IMR-90 (cell line): ENCODE measurements around the gene IL17C. TPM values are rescaled to one million over a fixed set of nuclear protein-coding genes. Genes with fewer than 3 reads are reported as not detected.

Experiments
- ATAC-seq: fragments of 200-7000 bp; cut with Tn5 transposase; 2 replicates; pipeline ENCODE4 v1.9.1; 2020; ENCODE audit warnings: low read depth, mild to moderate bottlenecking, moderate library complexity
- BruUV-seq: library from RNA; stranded (reverse); fragments of 400-500 nt; replicated peaks from 2 replicates; lab custom pipeline; 2021; lab: Mats Ljungman, UMichigan
- CTCF ChIA-PET: fragments of 300-600 bp; formaldehyde crosslinking; extraction: SDS; loops from one replicate; lab custom pipeline; 2021; ENCODE audit warnings: antibody characterized with exemption; lab: Yijun Ruan, JAX
- POLR2A ChIA-PET: fragments of 300-600 bp; sonication (Branson Sonifier 250); formaldehyde crosslinking; loops from one replicate; lab custom pipeline; 2022; ENCODE audit warnings: antibody characterized with exemption; ENCODE audit not compliant: unreplicated experiment; lab: Charles Lee
- DNase-seq: peaks from one replicate; pipeline ENCODE4 v3.0.0; 2013
- H2AFZ ChIP-seq: replicated peaks from 2 replicates; pipeline ENCODE3; 2013; ENCODE audit warnings: low read length, mild to moderate bottlenecking; ENCODE audit not compliant: poor library complexity
- H2AK5ac ChIP-seq: 2 replicates; pipeline ENCODE4 v1.6.1; 2013; ENCODE audit warnings: low read depth, low read length, inconsistent platforms
- H2AK9ac ChIP-seq: replicated peaks from 2 replicates; pipeline ENCODE3; 2013; ENCODE audit warnings: mild to moderate bottlenecking, low read depth, low read length, moderate library complexity; ENCODE audit not compliant: poor library complexity
- H2BK120ac ChIP-seq: 2 replicates; pipeline ENCODE4 v1.6.1; 2013; ENCODE audit warnings: low read depth, low read length, inconsistent platforms
- H2BK15ac ChIP-seq: 3 replicates; pipeline ENCODE4 v1.6.1; 2013; ENCODE audit warnings: low read depth, low read length, inconsistent platforms
- H2BK20ac ChIP-seq: 2 replicates; pipeline ENCODE4 v1.6.1; 2013; ENCODE audit warnings: low read depth, mild to moderate bottlenecking, inconsistent platforms, low read length, moderate library complexity
- H2BK5ac ChIP-seq: 2 replicates; pipeline ENCODE4 v1.6.1; 2013; ENCODE audit warnings: mild to moderate bottlenecking, low read depth, low read length, inconsistent platforms; ENCODE audit not compliant: poor library complexity, severe bottlenecking
- H3K14ac ChIP-seq: replicated peaks from 2 replicates; pipeline ENCODE4 v1.6.1; 2013; ENCODE audit warnings: low read depth, low read length, inconsistent platforms
- H3K18ac ChIP-seq: 2 replicates; pipeline ENCODE4 v1.6.1; 2013; ENCODE audit warnings: low read depth, low read length, control low read depth
- H3K23ac ChIP-seq: 2 replicates; pipeline ENCODE4 v1.6.1; 2013; ENCODE audit warnings: low read depth, low read length, inconsistent platforms
- H3K27ac ChIP-seq: 2 replicates; pipeline ENCODE4 v1.5.1; 2013; ENCODE audit warnings: mild to moderate bottlenecking, control low read depth, low read length; ENCODE audit not compliant: insufficient read depth
- H3K27me3 ChIP-seq: 2 replicates; pipeline ENCODE4 v1.6.1; 2013; ENCODE audit warnings: low read length; ENCODE audit not compliant: control insufficient read depth, insufficient read depth
- H3K36me3 ChIP-seq: 2 replicates; pipeline ENCODE4 v1.6.1; 2013; ENCODE audit warnings: low read length, mixed read lengths; ENCODE audit not compliant: control insufficient read depth, insufficient read depth
- H3K4ac ChIP-seq: 2 replicates; pipeline ENCODE4 v1.6.1; 2013; ENCODE audit warnings: low read depth, low read length, inconsistent platforms
- H3K4me1 ChIP-seq: 2 replicates; pipeline ENCODE4 v1.6.1; 2013; ENCODE audit warnings: low read length, mixed read lengths; ENCODE audit not compliant: control insufficient read depth, insufficient read depth
- H3K4me2 ChIP-seq: 2 replicates; pipeline ENCODE4 v1.6.1; 2013; ENCODE audit warnings: low read depth, mild to moderate bottlenecking, control low read depth, low read length, moderate library complexity
- H3K4me3 ChIP-seq: 2 replicates; pipeline ENCODE4 v1.5.1; 2013; ENCODE audit warnings: low read depth, mild to moderate bottlenecking, control low read depth, low read length, moderate library complexity; ENCODE audit not compliant: insufficient read depth
- H3K56ac ChIP-seq: 2 replicates; pipeline ENCODE4 v1.6.1; 2013; ENCODE audit warnings: low read length, inconsistent platforms; ENCODE audit not compliant: insufficient read depth; ENCODE audit errors: extremely low read depth
- H3K79me1 ChIP-seq, 2 experiments: 2 replicates each; pipeline ENCODE4 v1.6.1; 2013; ENCODE audit warnings: low read length in 2 of 2, inconsistent platforms in 1 of 2, low read depth in 1 of 2
- H3K9ac ChIP-seq: 2 replicates; pipeline ENCODE4 v1.6.1; 2013; ENCODE audit warnings: low read depth, low read length, control low read depth
- H3K9me1 ChIP-seq: 2 replicates; pipeline ENCODE4 v1.6.1; 2013; ENCODE audit warnings: low read length, inconsistent platforms; ENCODE audit not compliant: insufficient read depth
- H3K9me3 ChIP-seq: 2 replicates; pipeline ENCODE4 v1.6.1; 2013; ENCODE audit warnings: low read length; ENCODE audit not compliant: control insufficient read depth, insufficient read depth
- H4K20me1 ChIP-seq: 2 replicates; pipeline ENCODE4 v1.6.1; 2013; ENCODE audit warnings: low read length, inconsistent platforms; ENCODE audit not compliant: insufficient read depth
- H4K5ac ChIP-seq: 2 replicates; pipeline ENCODE4 v1.6.1; 2013; ENCODE audit warnings: mild to moderate bottlenecking, low read depth, low read length, control low read depth
- H4K8ac ChIP-seq, 2 experiments: 2 replicates each; pipeline ENCODE4 v1.6.1; 2013; ENCODE audit warnings: low read depth in 2 of 2, low read length in 2 of 2, control low read depth in 1 of 2, inconsistent platforms in 1 of 2
- H4K91ac ChIP-seq: 2 replicates; pipeline ENCODE4 v1.6.1; 2013; ENCODE audit warnings: low read depth, low read length, inconsistent platforms; ENCODE audit not compliant: insufficient read depth
- BHLHE40 ChIP-seq: fragments of 150-350 bp; IDR thresholded peaks from 2 replicates; pipeline ENCODE4 v1.6.1; 2016; ENCODE audit warnings: mild to moderate bottlenecking, low read depth, low read length
- CEBPB ChIP-seq: IDR thresholded peaks from 2 replicates; pipeline ENCODE4 v1.6.1; 2012; ENCODE audit warnings: low read depth, low read length, improper control_type of control experiment
- FOS ChIP-seq: fragments of 150-350 bp; IDR thresholded peaks from 2 replicates; pipeline ENCODE4 v1.6.1; 2016; ENCODE audit warnings: low read depth, low read length
- MAFK ChIP-seq: IDR thresholded peaks from 2 replicates; pipeline ENCODE4 v1.6.1; 2012; ENCODE audit warnings: low read depth, low read length, improper control_type of control experiment
- MXI1 ChIP-seq: IDR thresholded peaks from 2 replicates; pipeline ENCODE4 v1.6.1; 2012; ENCODE audit warnings: low read depth, mild to moderate bottlenecking, low read length, moderate library complexity, borderline replicate concordance
- POLR2A ChIP-seq: IDR thresholded peaks from 2 replicates; pipeline ENCODE4 v1.6.1; 2012; ENCODE audit warnings: mild to moderate bottlenecking, low read depth, low read length
- RAD21 ChIP-seq: IDR thresholded peaks from 2 replicates; pipeline ENCODE4 v1.6.1; 2012; ENCODE audit warnings: low read length, improper control_type of control experiment
- RCOR1 ChIP-seq: IDR thresholded peaks from 2 replicates; pipeline ENCODE4 v1.6.1; 2012; ENCODE audit warnings: mild to moderate bottlenecking, low read length, improper control_type of control experiment; ENCODE audit not compliant: insufficient replicate concordance
- SMC3 ChIP-seq: fragments of 150-350 bp; IDR thresholded peaks from 2 replicates; pipeline ENCODE4 v1.6.1; 2016; ENCODE audit warnings: low read depth, mild to moderate bottlenecking, antibody characterized with exemption, low read length, moderate library complexity
- WGBS, 2 experiments: methylation state at CpG; one replicate each; pipeline versions ENCODE4 v1.1.5 to v1.1.7; 2013; ENCODE audit warnings: missing lambda C conversion rate in 2 of 2; ENCODE audit not compliant: insufficient read length in 1 of 2; ENCODE audit errors: extremely low coverage in 2 of 2; 5-methylcytosine and 5-hydroxymethylcytosine counted together
- dilution Hi-C: fragments of 300-500 bp; cut with HindIII; formaldehyde crosslinking; loops from one replicate; pipeline ENCODE4 v1.14.3; 2018; ENCODE audit warnings: low sequenced_read_pairs; ENCODE audit not compliant: unreplicated experiment
- in situ Hi-C: fragments of 300-500 bp; cut with MboI; formaldehyde crosslinking; loops from 3 replicates; pipeline ENCODE4 v1.14.3; 2019; ENCODE audit warnings: low sequenced_read_pairs, inconsistent platforms, mixed read lengths
- intact Hi-C: fragments of 100-400 bp; cut with micrococcal nuclease; formaldehyde crosslinking; loops from 2 replicates; pipeline ENCODE4 v1.10.0; 2022
- polyA plus RNA-seq, 3 experiments: library from polyadenylated mRNA; depleted of rRNA; stranded (reverse); fragments of >200 nt; gene quantifications; 2 replicates each; pipeline ENCODE4 v1.2.3, GENCODE V29; 2012; ENCODE audit warnings: low replicate concordance in 1 of 3
- total RNA-seq: library from RNA; depleted of rRNA; stranded (reverse); fragments of >200 nt; gene quantifications from 2 replicates; pipeline ENCODE4 v1.2.3, GENCODE V29; 2012
- TF ChIP-seq, protein P1 (sequence below): fragments of 150-350 bp; IDR thresholded peaks from 2 replicates; pipeline ENCODE4 v1.6.1; 2016; ENCODE audit warnings: low read depth, mild to moderate bottlenecking, low read length, moderate library complexity, borderline replicate concordance

Gene IL17C
- total and polyA plus RNA-seq, 2 of the 4 experiments (the other 2 are of a cell fraction), result 0.09 TPM; not detected in 1

DNA sequence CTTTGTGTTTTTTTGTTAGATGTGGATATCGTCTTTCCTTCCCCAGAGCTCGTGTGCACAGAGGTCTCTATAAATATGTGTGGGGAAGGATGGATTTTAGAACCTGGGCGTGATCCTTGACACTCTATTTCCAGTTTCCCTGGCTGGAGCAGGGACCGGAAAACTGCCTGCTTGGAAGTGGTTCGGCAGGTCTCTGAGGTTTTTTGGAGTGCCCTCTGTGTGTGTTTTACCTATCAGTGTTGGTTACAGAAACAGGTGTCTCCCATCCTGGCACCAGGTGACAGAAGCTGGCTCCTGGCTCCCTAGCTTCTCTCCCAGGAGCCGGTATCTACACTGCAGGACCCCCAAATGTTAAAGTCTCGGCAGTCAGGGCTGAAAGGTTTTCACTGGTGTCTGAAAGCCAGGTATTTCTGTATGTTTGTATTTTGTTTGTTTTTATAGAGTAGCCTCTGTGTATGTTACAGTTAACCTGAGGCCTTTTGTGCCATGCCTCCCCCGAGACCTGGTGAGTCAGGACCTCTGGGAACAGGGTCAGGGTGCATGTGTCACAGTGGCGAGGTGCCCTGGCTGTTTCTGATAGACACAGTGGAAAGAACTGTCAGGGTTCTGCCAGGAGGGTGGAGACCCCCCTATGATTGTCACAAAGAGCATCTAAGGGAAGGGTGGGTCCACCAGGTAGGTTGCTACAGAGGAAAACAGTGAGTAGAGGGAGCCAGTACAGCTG is 36.9 kb upstream of the IL17C start:
- in situ Hi-C loops, result no loop called here
- Histone ChIP-seq H2BK20ac (no peak overlapping the region), H4K8ac (no peak overlapping the region), H3K14ac (no peak overlapping the region), H3K4ac (no peak overlapping the region), H2AK5ac (no peak overlapping the region), H2AFZ (no peak overlapping the region), H3K79me1 (peaks cover 4 to 58% of the 10 kb centered on the region in 2 experiments; a peak in 3 of 4 replicates), H3K4me3 (no peak overlapping the region), H2BK5ac (no peak overlapping the region), H3K4me1 (no peaks in the 10 kb centered on the region), H3K9ac (no peak overlapping the region), H3K36me3 (peaks cover 59% of the 10 kb centered on the region), H3K4me2 (no peak overlapping the region), H3K9me3 (no peaks in the 10 kb centered on the region), H3K9me1 (peaks cover 8% of the 10 kb centered on the region; the same call in 1 of the 2 replicates), H2BK120ac (no peak overlapping the region), H4K20me1 (peaks cover 25% of the 10 kb centered on the region), H2AK9ac (no peak overlapping the region), H4K91ac (no peak overlapping the region), H2BK15ac (no peak overlapping the region), H4K5ac (no peak overlapping the region), H3K27ac (no peak overlapping the region), H3K18ac (no peak overlapping the region), H3K23ac (no peak overlapping the region), H3K27me3 (no peaks in the 10 kb centered on the region), H3K56ac (no peak overlapping the region)
- dilution Hi-C loops, result no loop called here
- ATAC-seq, result no peak
- TF ChIP-seq, protein P1, sequence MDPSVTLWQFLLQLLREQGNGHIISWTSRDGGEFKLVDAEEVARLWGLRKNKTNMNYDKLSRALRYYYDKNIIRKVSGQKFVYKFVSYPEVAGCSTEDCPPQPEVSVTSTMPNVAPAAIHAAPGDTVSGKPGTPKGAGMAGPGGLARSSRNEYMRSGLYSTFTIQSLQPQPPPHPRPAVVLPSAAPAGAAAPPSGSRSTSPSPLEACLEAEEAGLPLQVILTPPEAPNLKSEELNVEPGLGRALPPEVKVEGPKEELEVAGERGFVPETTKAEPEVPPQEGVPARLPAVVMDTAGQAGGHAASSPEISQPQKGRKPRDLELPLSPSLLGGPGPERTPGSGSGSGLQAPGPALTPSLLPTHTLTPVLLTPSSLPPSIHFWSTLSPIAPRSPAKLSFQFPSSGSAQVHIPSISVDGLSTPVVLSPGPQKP, result no peak
- no peak for TF ChIP-seq POLR2A
- no peak for TF ChIP-seq FOS
- no peak for TF ChIP-seq RAD21
- no peak for TF ChIP-seq RCOR1
- TF ChIP-seq MAFK, result no peak
- TF ChIP-seq CEBPB, result no peak
- TF ChIP-seq MXI1, result no peak
- no peak for TF ChIP-seq SMC3
- no peak for TF ChIP-seq BHLHE40
- DNase-seq, result no peak
- WGBS, 2 experiments, result no CpG with 5 or more reads among the region's 9 CpGs
- BruUV-seq, result no TSS peak
- ChIA-PET CTCF (no interaction called here), POLR2A (no interaction called here)
- intact Hi-C loops, result loop anchor here (2.0 kb wide), 1 partner anchor 29 kb away; no protein-coding TSS in a partner anchor
